K562 (cell line): ENCODE data around the gene SLMAP. TPM values are rescaled to one million over a fixed set of nuclear protein-coding genes. Genes with fewer than 3 reads are reported as not detected.

Experiments
- ATAC-seq: fragments of 200-7000 bp; cut with Tn5 transposase; 3 replicates; pipeline ENCODE4 v1.9.1; 2020; ENCODE audit warnings: moderate library complexity
- BruUV-seq: library from RNA; stranded (reverse); fragments of 400-500 nt; replicated peaks from 2 replicates; lab custom pipeline; 2021; lab: Mats Ljungman, UMichigan
- CTCF ChIA-PET: fragments of 300-600 bp; formaldehyde crosslinking; extraction: SDS; loops from one replicate; lab custom pipeline; 2021; ENCODE audit warnings: low intra/inter-chr PET ratio; lab: Yijun Ruan, JAX
- POLR2A ChIA-PET: fragments of 300-600, 350-650 bp; sonication (Branson Sonifier 250); formaldehyde crosslinking; extraction: SDS; loops from one replicate; lab custom pipeline; 2021; ENCODE audit warnings: antibody characterized with exemption, inconsistent platforms; lab: Yijun Ruan, JAX
- DNase-seq, 4 experiments: peaks; one replicate each; pipeline versions ENCODE4 v3.0.0 to v3.0.0-alpha.2; 2011 to 2018; ENCODE audit warnings: low spot score in 3 of 4, mixed read lengths in 3 of 4; ENCODE audit errors: extremely low read depth in 1 of 4
- FAIRE-seq: peaks from 2 replicates; lab custom pipeline; 2011; peaks lifted over from hg19 to GRCh38; lab: Jason Lieb, UNC
- H2AFZ ChIP-seq: 2 replicates; pipeline ENCODE4 v1.6.0; 2011; ENCODE audit warnings: low read depth, low read length, control low read depth, inconsistent platforms
- H3K27ac ChIP-seq: fragments of 200-600 bp; 3 replicates; pipeline ENCODE4 v1.8.0; 2011; ENCODE audit warnings: low read depth, mild to moderate bottlenecking, control low read depth, inconsistent platforms, low read length, moderate library complexity, mixed read lengths; ENCODE audit errors: extremely low read depth
- H3K27me3 ChIP-seq, 2 experiments: fragments of 300-600 bp in 1 of 2; 2 replicates in 1 of 2; 3 replicates in 1 of 2; pipeline versions ENCODE4 v1.6.0 to v1.8.0; 2011; ENCODE audit warnings: inconsistent platforms in 2 of 2, low read length in 2 of 2, mild to moderate bottlenecking in 1 of 2, mixed read lengths in 1 of 2, moderate library complexity in 1 of 2; ENCODE audit not compliant: control insufficient read depth in 2 of 2, insufficient read depth in 2 of 2
- H3K36me3 ChIP-seq: fragments of 300-600 bp; 3 replicates; pipeline ENCODE4 v1.8.0; 2011; ENCODE audit warnings: mild to moderate bottlenecking, low read length, inconsistent platforms; ENCODE audit not compliant: control insufficient read depth, insufficient read depth
- H3K4me1 ChIP-seq, 2 experiments: fragments of 200-600 bp in 1 of 2; replicated peaks in 1 of 2; 2 replicates in 1 of 2; 3 replicates in 1 of 2; pipeline versions ENCODE4 v1.5.1 to v1.8.0; 2011; ENCODE audit warnings: inconsistent platforms in 2 of 2, low read length in 2 of 2, mild to moderate bottlenecking in 1 of 2, mixed read lengths in 1 of 2, moderate library complexity in 1 of 2; ENCODE audit not compliant: control insufficient read depth in 2 of 2, insufficient read depth in 2 of 2
- H3K4me2 ChIP-seq: 2 replicates; pipeline ENCODE4 v1.6.1; 2011; ENCODE audit warnings: low read length, control low read depth, inconsistent platforms, mixed read lengths; ENCODE audit not compliant: insufficient read depth
- H3K4me3 ChIP-seq: fragments of 200-600 bp; sonication (generic), shearing (Covaris generic); 2 replicates; pipeline ENCODE4 v1.5.1; 2016; ENCODE audit warnings: control low read depth, inconsistent platforms
- H3K79me2 ChIP-seq: fragments of 200-600 bp; 3 replicates; pipeline ENCODE4 v1.8.0; 2011; ENCODE audit warnings: low read length, inconsistent platforms; ENCODE audit not compliant: control insufficient read depth, insufficient read depth
- H3K9ac ChIP-seq, 2 experiments: 2 replicates each; pipeline versions ENCODE4 v1.6.0 to v1.6.1; 2011; ENCODE audit warnings: low read depth in 2 of 2, low read length in 2 of 2, control low read depth in 1 of 2, inconsistent platforms in 1 of 2, mild to moderate bottlenecking in 1 of 2, mixed read lengths in 1 of 2; ENCODE audit not compliant: insufficient read depth in 1 of 2
- H3K9me1 ChIP-seq: one replicate; pipeline ENCODE4 v1.6.0; 2011; ENCODE audit warnings: inconsistent platforms, mild to moderate bottlenecking, low read length, moderate library complexity; ENCODE audit not compliant: control insufficient read depth, insufficient read depth
- H3K9me3 ChIP-seq: replicated peaks from 2 replicates; pipeline ENCODE4 v1.5.1; 2011; ENCODE audit warnings: low read depth, low read length, inconsistent platforms; ENCODE audit not compliant: control insufficient read depth, insufficient read depth
- H4K20me1 ChIP-seq: replicated peaks from 2 replicates; pipeline ENCODE4 v1.6.1; 2011; ENCODE audit warnings: low read length, inconsistent platforms, mixed read lengths; ENCODE audit not compliant: control insufficient read depth, insufficient read depth
- ATF1 ChIP-seq, 2 experiments: fragments of 450-650 bp in 1 of 2; IDR thresholded peaks; 2 replicates each; pipeline ENCODE4 v1.6.1; 2016; ENCODE audit warnings: missing compliant biosample characterization in 1 of 2, missing genetic modification characterization in 1 of 2
- EHMT2 ChIP-seq: fragments of 450-650 bp; IDR thresholded peaks from 2 replicates; pipeline ENCODE4 v1.6.1; 2018; ENCODE audit warnings: antibody characterized with exemption
- GABPB2 ChIP-seq: fragments of 250-450 bp; sonication (Bioruptor Pico); conservative IDR thresholded peaks from 2 replicates; pipeline ENCODE4 v1.5.1; 2021; ENCODE audit warnings: mild to moderate bottlenecking
- MBD2 ChIP-seq: sonication (generic); IDR thresholded peaks from 2 replicates; pipeline ENCODE4 v1.6.1; 2016; ENCODE audit warnings: low read depth, borderline replicate concordance
- NFIC ChIP-seq: fragments of 450-650 bp; IDR thresholded peaks from 2 replicates; pipeline ENCODE4 v1.6.1; 2017; ENCODE audit warnings: mild to moderate bottlenecking, inconsistent platforms
- NR3C1 ChIP-seq: sonication (generic); formaldehyde crosslinking; IDR thresholded peaks from 2 replicates; pipeline ENCODE4 v1.8.1; 2022; ENCODE audit warnings: missing genetic modification reagents
- PHB ChIP-seq: fragments of 250-450 bp; sonication (Bioruptor Pico); IDR thresholded peaks from 2 replicates; pipeline ENCODE4 v1.5.0; 2021
- PHF8 ChIP-seq: fragments of 200-600 bp; sonication (generic); IDR thresholded peaks from 2 replicates; pipeline ENCODE4 v1.6.1; 2012; ENCODE audit warnings: mixed run types, mild to moderate bottlenecking, inconsistent platforms, low read length, moderate library complexity, borderline replicate concordance
- RCOR1 ChIP-seq, 2 experiments: IDR thresholded peaks; 2 replicates each; pipeline ENCODE4 v1.6.1; 2012; ENCODE audit warnings: low read depth in 2 of 2, low read length in 2 of 2, borderline replicate concordance in 1 of 2, improper control_type of control experiment in 1 of 2
- RERE ChIP-seq: sonication (generic); formaldehyde crosslinking; IDR thresholded peaks from 2 replicates; pipeline ENCODE4 v1.8.0; 2023; ENCODE audit warnings: missing genetic modification reagents, mild to moderate bottlenecking, borderline replicate concordance
- SMARCB1 ChIP-seq: IDR thresholded peaks from 2 replicates; pipeline ENCODE4 v1.6.1; 2011; ENCODE audit warnings: improper control_type of control experiment, low read depth; ENCODE audit not compliant: insufficient read length
- ZNF133 ChIP-seq: fragments of 250-450 bp; sonication (Bioruptor Pico); IDR thresholded peaks from 2 replicates; pipeline ENCODE4 v1.4.0; 2020; ENCODE audit warnings: mild to moderate bottlenecking
- ZNF282 ChIP-seq: sonication (generic); formaldehyde crosslinking; IDR thresholded peaks from 2 replicates; pipeline ENCODE4 v1.8.1; 2023; ENCODE audit warnings: missing genetic modification reagents
- ZNF695 ChIP-seq: fragments of 450-650 bp; formaldehyde crosslinking; IDR thresholded peaks from 2 replicates; pipeline ENCODE4 v1.4.0; 2020; ENCODE audit warnings: mild to moderate bottlenecking, moderate library complexity
- WGBS: fragments of 100-300 bp; shearing (Covaris generic); methylation state at CpG from one replicate; pipeline ENCODE4 v1.1.6; 2016; ENCODE audit warnings: low coverage, mixed read lengths; ENCODE audit not compliant: insufficient coverage; ENCODE audit errors: missing lambda C conversion rate; 5-methylcytosine and 5-hydroxymethylcytosine counted together
- in situ Hi-C: fragments of 300-500 bp; cut with MboI; formaldehyde crosslinking; loops from 4 replicates; pipeline ENCODE4 v1.15.0; 2018; ENCODE audit warnings: inconsistent platforms, mixed read lengths
- intact Hi-C: fragments of 100-400 bp; cut with micrococcal nuclease; formaldehyde crosslinking; loops from 2 replicates; pipeline ENCODE4 v1.14.2; 2022
- polyA plus RNA-seq, 8 experiments: library from polyadenylated mRNA; depleted of rRNA in 4 of 8; stranded (reverse) in 5 of 8; unstranded in 3 of 8; fragments of >200 nt; fragmentation: Nextera tagmentation in 2 of 8; fragmentation: Illumina TruSeq in 1 of 8; extraction: Ambion mirVana in 2 of 8; extraction: Trizol in 1 of 8; gene quantifications; 2 replicates each; pipeline versions ENCODE4 v1.2.1 to v1.2.3, GENCODE V29; 2011 to 2014; ENCODE audit warnings: inconsistent platforms in 1 of 8, missing spikeins in 1 of 8
- total RNA-seq, 7 experiments: library from RNA; depleted of rRNA in 6 of 7; stranded (reverse); fragments of >200 nt in 6 of 7; fragmentation: Illumina TruSeq in 2 of 7; extraction: Trizol in 2 of 7; gene quantifications; 2 replicates each; pipeline versions ENCODE4 v1.2.1 to v1.2.3, GENCODE V29; 2011 to 2021; ENCODE audit warnings: low replicate concordance in 1 of 7

The SLMAP gene
- total and polyA plus RNA-seq, 9 of the 15 experiments (the other 6 are each of a cell fraction or from before 2014, with no cell fraction given) = 12.1 to 50.7 (median 28.3) TPM

GRCh38 chr3:57746156-57747010, 9.7 kb upstream of the SLMAP start (continued):
- 0 out of 2 replicates have a peak, but pooled peaks have one; percentile 5 for TF ChIP-seq NFIC
- TF ChIP-seq RCOR1 (IDR thresholded peaks at IDR 0.05; ENCODE audit: borderline replicate concordance in 1 of 2, low read depth in 2 of 2, low read length in 2 of 2) = peak in 1 of 2 experiments; percentile 69; a peak in 2 of 4 replicates
- TF ChIP-seq ATF1 (CRISPR knock-in tag; IDR thresholded peaks at IDR 0.05) = no peak
- no peak for TF ChIP-seq ATF1 (tag; IDR thresholded peaks at IDR 0.05)
- no peak for TF ChIP-seq ZNF133 (CRISPR knock-in tag)
- TF ChIP-seq GABPB2 = no peak
- no peak for TF ChIP-seq PHB (CRISPR knock-in tag)
- TF ChIP-seq EHMT2 = no peak

GRCh38 chr3:57749542-57749941, 6.6 kb upstream of the SLMAP start:
- 58% methylated on average over 8 of the region's 9 CpGs for WGBS
- Histone ChIP-seq H3K4me1 (peaks cover 0 to 4% of the 10 kb centered on the region in 2 experiments; a peak in 2 of 5 replicates), H3K79me2 (no peaks in the 10 kb centered on the region), H3K4me2 (no peak overlapping the region), H3K9ac (no peak overlapping the region), H3K9me3 (no peaks in the 10 kb centered on the region), H3K4me3 (no peak overlapping the region), H3K36me3 (no peaks in the 10 kb centered on the region), H3K27me3 (no peaks in the 10 kb centered on the region), H3K27ac (no peak overlapping the region), H2AFZ (0 out of 2 replicates have a peak overlapping the region, but pooled peaks have one; percentile 33), H4K20me1 (no peaks in the 10 kb centered on the region), H3K9me1 (no peaks in the 10 kb centered on the region)
- ATAC-seq = no peak
- ChIA-PET POLR2A (no interaction called here), CTCF (no interaction called here)
- in situ Hi-C loops (no loop called here), intact Hi-C loops (no loop called here)
- DNase-seq = no peak
- BruUV-seq = no TSS peak
- no peak for FAIRE-seq
- TF ChIP-seq ZNF282 (no peak), SMARCB1 (no peak), RERE (CRISPR knock-in tag) (no peak), NR3C1 (no peak), ZNF695 (CRISPR knock-in tag) (no peak), MBD2 (no peak), PHF8 (no peak)
